COLO829 (cell line): ENCODE data around the gene AQP6.
"Not testable (repeated sequence)": the region's sequence is repeated elsewhere in the genome, so short reads cannot be mapped to it uniquely, and the experiment has no call there.

Experiments
- DNase-seq: peaks from one replicate; pipeline ENCODE4 v3.0.0; 2012; ENCODE audit warnings: low spot score

The AQP6 gene

GRCh38 chr12:49969651-49970429, 2.9 kb upstream of the AQP6 start:
- DNase-seq = no peak

GRCh38 chr12:49970658-49971057, 2.1 kb upstream of the AQP6 start:
- no peak for DNase-seq

DNA sequence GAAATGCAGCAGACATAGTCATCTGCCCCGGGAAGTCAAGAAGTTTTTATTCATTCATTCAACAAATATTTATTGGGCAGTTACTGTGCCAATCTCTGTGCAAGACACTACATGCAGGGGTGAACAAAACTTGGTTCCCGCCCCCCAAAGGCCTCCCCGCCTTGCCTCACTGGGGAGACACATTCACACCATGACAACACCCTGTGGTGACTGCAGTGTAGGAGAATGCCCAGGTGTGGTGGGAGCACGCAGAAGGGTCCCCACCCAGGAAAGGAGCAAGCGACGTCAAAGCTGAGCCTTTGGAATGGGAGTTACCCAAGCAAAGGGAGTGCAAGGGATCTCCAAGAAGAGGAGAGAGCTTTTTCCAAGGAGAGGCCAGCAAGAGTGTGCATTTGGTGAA, 1.6 kb upstream of the AQP6 start:
- no peak for DNase-seq

- no peak for DNase-seq
These were observed 618 bp upstream of the AQP6 start for GRCh38 chr12:49972129-49972528.

GRCh38 chr12:49973361-49973830, 649 bp downstream of the AQP6 start:
- DNase-seq = no peak

DNA sequence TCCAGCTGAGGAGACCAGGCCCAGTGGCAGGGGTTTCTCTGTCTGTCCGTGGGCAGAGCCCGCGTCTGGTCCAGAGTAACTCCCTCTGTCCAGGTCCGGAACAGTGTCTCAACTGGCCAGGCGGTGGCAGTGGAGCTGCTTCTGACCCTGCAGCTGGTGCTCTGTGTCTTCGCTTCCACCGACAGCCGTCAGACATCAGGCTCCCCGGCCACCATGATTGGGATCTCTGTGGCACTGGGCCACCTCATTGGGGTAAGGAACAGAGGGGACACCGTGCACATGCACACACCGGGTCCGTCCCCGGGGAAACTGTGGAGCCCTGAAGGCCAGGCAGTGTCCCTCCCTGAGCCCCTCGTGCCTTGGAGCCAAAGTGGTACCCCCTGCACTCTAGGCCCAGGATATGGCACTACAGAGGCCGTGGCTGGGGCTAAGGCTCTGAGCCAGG, 1.5 kb downstream of the AQP6 start:
- no peak for DNase-seq

DNA sequence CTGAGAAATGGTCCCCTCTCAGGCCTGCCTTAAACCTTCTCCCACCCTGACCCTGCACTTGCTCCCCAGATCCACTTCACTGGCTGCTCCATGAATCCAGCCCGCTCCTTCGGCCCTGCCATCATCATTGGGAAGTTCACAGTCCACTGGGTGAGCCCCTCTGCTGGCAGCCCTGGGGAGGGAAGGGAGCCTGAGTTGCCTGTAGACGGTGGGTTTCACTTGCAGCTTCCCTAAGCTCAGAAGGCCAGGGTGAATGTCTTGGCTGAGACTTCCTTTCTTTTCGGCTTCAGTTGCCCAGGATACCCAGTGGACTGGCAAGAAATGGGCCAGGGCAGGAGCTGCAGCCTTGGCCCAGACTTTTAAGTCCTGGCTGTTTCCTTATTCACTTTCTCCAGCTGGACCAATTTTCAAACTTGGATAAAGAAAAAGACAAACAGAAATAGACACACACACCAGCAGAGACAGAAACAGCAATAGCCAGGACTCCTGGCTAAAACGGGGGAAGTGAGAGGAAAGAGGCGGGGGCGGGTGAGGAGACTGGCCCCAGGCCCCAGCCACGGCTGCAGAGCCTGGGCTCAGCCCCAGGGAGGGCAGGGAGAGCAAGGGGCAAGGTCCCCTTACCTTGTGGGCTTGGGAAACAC, 2.0 kb downstream of the AQP6 start:
- DNase-seq = no peak

DNA sequence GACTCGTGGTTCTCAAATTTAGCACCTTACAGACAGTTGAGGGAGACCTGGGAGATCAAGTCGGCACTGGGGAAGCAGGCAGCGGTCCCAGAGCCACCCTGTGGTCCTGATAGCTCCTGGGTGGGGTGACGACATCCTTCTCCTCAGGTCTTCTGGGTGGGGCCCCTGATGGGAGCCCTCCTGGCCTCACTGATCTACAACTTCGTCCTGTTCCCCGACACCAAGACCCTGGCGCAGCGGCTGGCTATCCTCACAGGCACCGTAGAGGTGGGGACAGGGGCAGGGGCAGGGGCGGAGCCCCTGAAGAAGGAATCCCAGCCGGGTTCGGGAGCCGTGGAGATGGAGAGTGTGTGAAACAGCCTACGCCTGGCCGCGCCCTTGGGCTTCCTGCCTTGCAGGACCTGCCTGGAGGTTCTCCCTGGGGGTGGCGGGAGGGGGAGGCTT, 2.6 kb downstream of the AQP6 start:
- DNase-seq = no peak

- DNase-seq = no peak
These were observed 3.8 kb downstream of the AQP6 start for GRCh38 chr12:49976557-49976956.

DNA sequence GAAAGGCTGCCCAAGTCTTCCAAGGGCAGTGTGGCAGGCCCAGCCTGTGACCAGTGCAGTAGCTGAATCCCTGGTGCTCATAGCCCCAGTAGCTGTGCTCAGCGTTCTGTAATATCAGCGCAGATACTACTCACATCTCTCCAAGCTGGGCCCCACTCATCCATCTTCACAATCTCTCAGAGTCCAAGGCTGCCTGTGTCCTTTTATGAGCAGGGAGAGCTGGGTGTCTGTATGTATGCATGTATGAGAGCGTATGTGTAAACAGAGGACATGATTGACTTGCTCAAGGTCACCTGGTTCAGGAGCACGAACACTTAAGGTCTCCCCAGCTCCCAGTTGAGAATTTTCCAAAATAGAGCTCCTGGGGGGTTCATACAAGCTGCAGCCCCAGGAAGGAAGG, 5.4 kb downstream of the AQP6 start:
- DNase-seq = no peak

DNA sequence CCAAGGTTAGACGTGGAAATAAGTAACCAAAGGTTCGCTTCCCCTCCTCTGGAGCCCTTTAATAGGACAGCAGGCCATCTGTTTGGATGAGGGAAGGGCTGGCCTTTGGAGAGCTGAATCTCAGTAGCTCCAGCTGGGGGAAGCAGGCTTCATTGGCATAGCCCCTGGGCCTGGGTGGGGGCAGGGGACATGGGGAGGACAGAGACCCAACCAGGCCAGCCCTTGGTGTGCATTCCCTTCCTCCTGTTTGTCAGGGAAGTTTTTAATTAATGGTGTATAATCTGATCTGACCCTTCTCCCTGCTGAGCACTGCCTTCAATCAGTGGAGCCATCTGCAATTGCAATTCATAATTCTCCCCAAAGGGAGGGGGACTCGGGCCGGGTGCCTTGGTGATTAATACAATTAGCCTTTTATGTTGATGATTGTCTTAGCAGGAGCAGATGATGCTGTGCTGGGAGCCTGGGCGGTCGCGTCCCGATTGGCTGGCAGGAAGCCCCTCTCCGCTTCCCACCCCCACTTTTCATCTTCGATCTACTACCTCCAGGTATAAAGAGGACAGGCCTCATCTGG, 6.4 kb downstream of the AQP6 start:
- DNase-seq = no peak

- DNase-seq = no peak
These were observed 7.0 kb downstream of the AQP6 start for GRCh38 chr12:49979791-49980190.

DNA sequence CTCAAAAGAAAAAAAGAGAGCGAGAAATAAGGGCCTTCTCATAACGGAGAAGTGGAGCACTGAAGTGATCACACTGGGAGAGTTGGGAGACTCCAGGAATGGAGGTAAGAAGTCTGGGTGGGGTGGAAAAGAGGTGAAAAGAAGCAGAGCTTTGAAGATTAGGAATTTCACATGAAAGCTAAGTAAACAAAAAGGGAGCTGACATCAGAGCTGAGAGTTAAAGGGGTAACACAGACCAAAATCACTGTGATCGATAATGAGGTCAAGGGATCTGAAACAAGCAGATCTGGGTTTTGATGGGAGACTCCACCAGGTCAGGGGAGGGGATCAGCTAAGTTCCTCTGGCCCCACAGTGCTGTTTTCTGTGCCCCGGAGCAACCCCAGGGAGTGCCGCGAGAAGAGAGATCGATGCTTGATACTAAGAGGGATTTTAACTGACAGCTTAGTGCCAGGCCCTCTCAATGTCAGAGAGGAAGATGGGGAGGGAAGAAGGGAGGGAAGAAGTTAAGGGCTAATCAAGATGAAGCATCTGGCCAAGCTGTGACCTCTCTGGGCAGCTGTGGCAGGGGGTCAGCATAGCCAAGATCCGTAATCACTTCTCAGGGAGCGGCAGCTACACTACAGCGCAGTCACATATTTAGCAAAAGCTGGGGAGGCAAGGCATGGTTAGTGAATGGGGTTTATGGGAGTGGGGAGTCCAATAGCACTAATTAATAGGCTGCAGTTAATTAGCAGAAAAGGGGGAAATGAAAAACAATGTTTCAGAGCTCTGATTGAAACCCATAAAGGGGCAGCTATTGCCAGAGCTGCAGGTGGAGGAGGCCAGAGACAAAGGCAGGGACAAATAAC, 8.0 kb downstream of the AQP6 start:
- no peak for DNase-seq

- no peak for DNase-seq
These were observed 9.7 kb downstream of the AQP6 start for GRCh38 chr12:49982246-49983087.

DNA sequence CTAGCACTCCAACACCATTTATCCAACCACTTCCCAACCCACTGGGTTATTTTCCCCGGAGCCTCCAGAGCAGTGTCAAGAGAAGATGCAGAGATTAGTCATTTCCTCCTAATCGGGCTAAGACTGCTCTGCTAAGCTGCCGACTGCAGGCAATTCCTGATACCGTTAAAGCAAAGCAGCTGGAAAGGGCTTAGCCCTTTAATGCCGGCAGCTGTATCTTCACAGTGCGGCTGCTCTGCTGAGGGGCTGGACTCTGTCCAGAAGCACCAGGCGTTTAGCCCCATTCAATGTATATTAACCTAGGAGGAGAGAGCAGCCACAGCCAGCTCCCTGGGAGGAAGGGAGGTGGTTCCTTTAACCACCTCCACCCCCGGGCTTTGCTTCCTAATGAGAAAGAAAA, 11.1 kb downstream of the AQP6 start:
- peak; percentile 88 for DNase-seq

DNA sequence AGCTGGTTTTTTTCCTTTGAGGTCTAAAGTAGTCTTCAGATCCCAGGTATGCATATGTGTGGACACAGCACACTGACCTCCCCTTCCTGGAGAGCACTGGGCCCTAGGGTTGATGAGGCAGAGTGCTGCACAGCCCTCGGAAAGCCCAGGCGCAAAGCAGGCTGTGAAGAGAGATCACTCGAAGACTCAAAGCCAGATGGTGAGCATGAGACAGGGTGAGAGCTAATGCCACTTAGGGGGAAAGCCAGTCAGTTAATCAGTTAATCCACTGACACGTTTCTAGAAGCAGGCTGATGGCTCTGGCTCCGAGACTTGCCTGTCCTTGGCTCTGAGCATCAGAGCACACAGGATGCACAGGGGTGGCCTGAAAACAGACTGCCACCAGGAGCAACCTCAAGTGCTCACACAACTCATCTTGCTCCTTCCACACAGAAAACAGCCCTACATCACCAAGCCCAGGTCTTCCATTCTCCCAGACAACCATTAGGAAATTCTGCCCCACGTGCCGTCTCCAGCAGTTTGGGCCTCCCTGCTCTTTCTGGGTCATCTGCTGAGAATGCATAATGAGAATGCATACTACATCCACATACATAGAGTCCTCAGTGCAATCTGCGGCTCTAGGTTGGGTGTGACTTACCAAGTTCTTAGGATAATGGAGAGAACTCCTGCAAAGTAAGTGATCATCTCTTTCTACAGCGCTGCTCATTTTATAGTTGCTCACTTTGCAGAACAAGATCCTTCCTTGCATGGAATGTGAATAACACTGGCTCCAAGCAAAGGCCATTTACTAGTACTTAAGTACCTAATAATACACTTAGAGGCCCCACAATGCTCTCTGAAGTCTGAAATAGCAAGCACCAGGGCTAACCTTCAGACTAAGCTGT, 12.0 kb downstream of the AQP6 start:
- DNase-seq = no peak

DNA sequence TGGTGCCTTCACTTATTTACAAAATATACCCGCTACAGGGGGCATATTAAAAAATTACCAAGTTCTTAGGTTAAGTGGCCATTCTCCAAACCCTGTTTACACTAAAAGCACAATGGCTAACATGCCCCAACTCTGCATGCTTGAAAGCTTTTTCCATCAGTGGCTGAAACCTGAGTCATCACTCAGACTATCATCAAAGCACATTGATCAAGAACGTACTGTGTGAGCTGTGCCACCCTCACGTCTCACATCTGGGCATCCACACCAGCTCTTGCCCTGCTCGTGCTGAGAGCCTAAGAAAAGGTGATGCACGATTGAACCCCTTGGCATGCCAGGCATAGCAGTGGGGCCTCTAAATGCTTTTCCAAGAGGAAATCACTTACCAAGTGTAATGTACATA, 13.2 kb downstream of the AQP6 start:
- DNase-seq = no peak

DNA sequence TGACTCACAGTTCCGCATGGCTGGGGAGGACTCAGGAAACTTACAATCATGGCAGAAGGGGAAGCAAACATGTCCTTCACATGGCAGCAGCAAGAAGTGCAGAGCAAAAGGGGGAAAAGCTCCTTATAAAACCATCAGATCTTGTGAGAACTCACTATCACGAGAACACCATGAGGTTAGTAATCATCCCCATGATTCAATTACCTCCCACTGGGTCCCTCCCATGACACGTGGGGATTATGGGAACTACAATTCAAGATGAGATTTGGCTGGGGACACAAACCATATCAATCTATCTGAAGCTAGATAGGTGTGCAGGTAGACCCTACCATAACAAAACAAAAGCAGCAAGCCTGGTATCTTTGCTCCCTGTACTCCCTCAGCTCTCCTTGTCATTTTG, 13.7 kb downstream of the AQP6 start:
- DNase-seq = not testable (repeated sequence)

DNA sequence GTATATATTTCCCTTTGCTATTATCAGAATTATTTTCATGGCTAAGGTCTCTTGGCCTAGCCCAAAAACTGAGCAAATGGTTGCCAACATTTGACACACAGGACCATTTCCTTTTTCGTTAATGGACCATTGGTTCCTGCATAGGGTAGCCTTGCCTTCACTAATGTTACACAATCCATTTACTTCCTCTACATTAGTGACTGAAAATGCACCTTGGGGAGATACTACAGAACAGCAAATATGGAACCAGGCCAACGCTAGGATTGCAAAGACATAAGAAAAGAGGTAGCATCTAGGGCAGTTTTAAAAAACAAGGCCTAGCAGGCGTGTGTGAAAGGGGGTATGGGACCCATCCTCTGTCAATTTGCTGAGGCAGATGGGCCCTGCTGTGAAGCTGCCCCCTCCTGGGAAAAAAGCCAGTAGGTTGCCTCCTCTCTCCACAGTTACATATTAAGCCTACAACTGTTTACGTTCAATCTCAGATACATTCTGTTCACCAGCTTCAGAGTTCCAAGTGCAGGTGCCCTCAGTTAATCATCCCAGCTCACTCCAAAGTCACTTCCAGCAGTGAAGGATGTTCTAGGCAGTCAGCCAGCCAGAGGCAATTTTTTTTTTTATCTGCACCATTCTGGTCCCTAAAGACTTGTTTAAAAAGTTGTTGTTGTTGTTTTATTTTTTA, 15.0 kb downstream of the AQP6 start:
- DNase-seq = no peak

DNA sequence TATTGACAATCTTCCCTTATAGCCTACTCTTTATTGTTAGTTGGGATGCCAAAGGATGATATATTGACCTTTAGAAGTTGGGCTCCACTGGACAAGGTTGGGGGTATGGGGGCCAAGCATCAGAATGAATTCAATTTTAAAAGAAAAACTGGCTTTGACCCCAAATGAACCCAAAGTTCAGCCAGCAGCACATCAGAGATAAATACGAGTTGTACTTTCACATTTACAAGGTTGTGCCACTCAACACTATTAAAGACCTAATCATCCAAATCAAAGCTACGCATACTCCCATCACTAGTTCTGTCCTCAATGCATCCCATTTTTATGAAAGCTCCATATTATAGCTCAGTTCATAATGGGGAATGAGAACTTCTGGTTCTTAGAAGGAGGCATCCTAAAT, 16.7 kb downstream of the AQP6 start:
- DNase-seq = not testable (repeated sequence)
